Activated T-cell treated with anti-CD3 and anti-CD28 coated beads, Interleukin-2, amount 50 U/mL, for 72 hours (primary cell): ENCODE data around the gene L1CAM. TPM values are rescaled to one million over a fixed set of nuclear protein-coding genes. Genes with fewer than 3 reads are reported as not detected.

Experiments
- ATAC-seq, 2 donors: fragments of 150-1000 bp; cut with Tn5 transposase; replicated peaks in 1 of 2; 2 replicates each; pipeline ENCODE4 v1.10.0; 2021; ENCODE audit warnings: moderate library complexity in 2 of 2, mild to moderate bottlenecking in 1 of 2
- DNase-seq, 2 donors: peaks; one replicate each; pipeline ENCODE4 v3.0.0; 2021 to 2022; ENCODE audit warnings: mixed read lengths in 1 of 2
- H3K27ac Mint-ChIP-seq: one replicate; pipeline ENCODE4 v1.8.0; 2022; ENCODE audit warnings: mild to moderate bottlenecking, moderate library complexity, mixed read lengths
- H3K27me3 Mint-ChIP-seq: one replicate; pipeline ENCODE4 v1.8.0; 2022; ENCODE audit warnings: low read depth, mixed read lengths
- H3K36me3 Mint-ChIP-seq, 2 donors: one replicate each; pipeline ENCODE4 v1.8.0; 2022; ENCODE audit warnings: mixed read lengths in 2 of 2, mild to moderate bottlenecking in 1 of 2; ENCODE audit not compliant: insufficient read depth in 2 of 2
- H3K4me1 Mint-ChIP-seq: one replicate; pipeline ENCODE4 v1.8.0; 2022; ENCODE audit warnings: low read depth, mixed read lengths
- H3K4me3 Mint-ChIP-seq, 2 donors: one replicate each; pipeline ENCODE4 v1.8.0; 2022; ENCODE audit warnings: mild to moderate bottlenecking in 2 of 2, mixed read lengths in 2 of 2, moderate library complexity in 2 of 2
- H3K9me3 Mint-ChIP-seq, 2 donors: one replicate each; pipeline ENCODE4 v1.8.0; 2022; ENCODE audit warnings: mixed read lengths in 2 of 2
- total RNA-seq, 2 donors: library from RNA; stranded (reverse); gene quantifications; one replicate each; pipeline ENCODE4 v1.2.3, GENCODE V29; 2022

Gene L1CAM
- total RNA-seq, 2 donors from 2014 or later, result 1.8 to 2.1 TPM

DNA sequence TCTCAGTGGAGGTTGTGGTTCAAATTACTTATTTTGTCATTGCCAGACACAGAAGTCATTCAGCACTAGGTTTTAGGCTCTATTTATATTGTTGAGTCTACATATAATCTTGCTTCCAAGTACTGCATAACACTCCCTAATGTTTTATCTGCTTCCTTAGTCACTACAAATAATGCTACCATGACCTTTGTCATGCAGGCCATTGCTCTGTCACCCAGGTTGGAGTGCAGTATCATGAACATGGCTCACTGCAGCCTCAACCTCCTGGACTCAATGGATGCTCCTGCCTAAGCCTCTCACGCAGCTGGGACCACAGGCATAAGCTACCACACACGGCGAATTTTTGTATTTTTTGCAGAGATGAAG is 32.1 kb downstream of the L1CAM start:
- peaks cover 10% of the 10 kb centered on the region for H3K4me1 Mint-ChIP-seq
- no peaks in the 10 kb centered on the region for H3K9me3 Mint-ChIP-seq
- no peak overlapping the region for H3K4me3 Mint-ChIP-seq
- H3K27ac Mint-ChIP-seq, result no peak overlapping the region
- ATAC-seq (no peak), DNase-seq (no peak)
- peaks cover 53% of the 10 kb centered on the region for H3K27me3 Mint-ChIP-seq
- H3K36me3 Mint-ChIP-seq, result no peaks in the 10 kb centered on the region

GRCh38 chrX:153853180-153853901 is 32.6 kb downstream of the L1CAM start:
- Mint-ChIP-seq H3K27me3 (peaks cover 56% of the 10 kb centered on the region), H3K9me3 (no peaks in the 10 kb centered on the region), H3K27ac (no peak overlapping the region), H3K4me1 (peaks cover 10% of the 10 kb centered on the region), H3K36me3 (no peaks in the 10 kb centered on the region), H3K4me3 (no peak overlapping the region)
- ATAC-seq, result no peak
- DNase-seq, result no peak

- no peak overlapping the region for H3K27ac Mint-ChIP-seq
- DNase-seq (no peak), ATAC-seq (no peak)
- peaks cover 53% of the 10 kb centered on the region for H3K27me3 Mint-ChIP-seq
- H3K36me3 Mint-ChIP-seq, result no peaks in the 10 kb centered on the region
- H3K9me3 Mint-ChIP-seq, result no peaks in the 10 kb centered on the region
- peaks cover 2% of the 10 kb centered on the region for H3K4me1 Mint-ChIP-seq
- no peak overlapping the region for H3K4me3 Mint-ChIP-seq
Measured at GRCh38 chrX:153851981-153852380, 34.0 kb downstream of the L1CAM start.

- no peak for ATAC-seq
- H3K36me3 Mint-ChIP-seq, result no peaks in the 10 kb centered on the region
- H3K4me1 Mint-ChIP-seq, result no peaks in the 10 kb centered on the region
- DNase-seq, result no peak
- H3K27me3 Mint-ChIP-seq, result peaks cover 51% of the 10 kb centered on the region
- H3K9me3 Mint-ChIP-seq, result no peaks in the 10 kb centered on the region
- no peak overlapping the region for H3K4me3 Mint-ChIP-seq
- no peak overlapping the region for H3K27ac Mint-ChIP-seq
Measured at GRCh38 chrX:153848325-153848724, 37.6 kb downstream of the L1CAM start.

GRCh38 chrX:153845842-153846241 is 40.1 kb downstream of the L1CAM start:
- DNase-seq (no peak), ATAC-seq (no peak)
- Mint-ChIP-seq H3K27ac (no peak overlapping the region), H3K4me1 (no peaks in the 10 kb centered on the region), H3K36me3 (no peaks in the 10 kb centered on the region), H3K4me3 (no peak overlapping the region), H3K9me3 (no peaks in the 10 kb centered on the region), H3K27me3 (peaks cover 63% of the 10 kb centered on the region)

- no peak for ATAC-seq
- Mint-ChIP-seq H3K27me3 (peaks cover 57% of the 10 kb centered on the region), H3K9me3 (no peaks in the 10 kb centered on the region), H3K4me3 (no peak overlapping the region), H3K36me3 (no peaks in the 10 kb centered on the region), H3K4me1 (no peaks in the 10 kb centered on the region), H3K27ac (no peak overlapping the region)
- no peak for DNase-seq
Measured at GRCh38 chrX:153845195-153845594, 40.8 kb downstream of the L1CAM start.

- DNase-seq (no peak), ATAC-seq (no peak)
- no peak overlapping the region for H3K27ac Mint-ChIP-seq
- no peaks in the 10 kb centered on the region for H3K4me1 Mint-ChIP-seq
- H3K9me3 Mint-ChIP-seq, result no peaks in the 10 kb centered on the region
- H3K36me3 Mint-ChIP-seq, result no peaks in the 10 kb centered on the region
- H3K4me3 Mint-ChIP-seq, result no peak overlapping the region
- H3K27me3 Mint-ChIP-seq, result peaks cover 57% of the 10 kb centered on the region
Measured at GRCh38 chrX:153844509-153845082, 41.4 kb downstream of the L1CAM start.

DNA sequence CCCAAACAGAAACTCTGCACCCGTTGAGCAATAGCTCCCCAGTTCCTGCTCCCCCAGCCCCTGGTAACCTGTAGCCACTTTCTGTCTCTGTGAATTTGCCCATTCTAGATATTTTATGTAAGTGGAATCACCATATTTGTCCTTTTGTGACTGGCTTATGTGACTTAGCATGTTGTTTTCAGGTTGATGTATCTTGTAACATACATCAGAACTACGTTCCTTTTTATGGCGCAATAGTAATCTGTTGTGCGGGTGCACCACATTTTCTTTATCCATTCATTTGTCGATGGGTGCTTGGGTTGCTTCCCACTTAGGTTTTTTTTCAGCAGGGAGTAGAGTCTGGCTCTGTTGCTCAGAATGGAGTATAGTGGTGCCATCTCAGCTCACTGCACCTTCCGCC is 49.1 kb downstream of the L1CAM start:
- Mint-ChIP-seq H3K9me3 (no peaks in the 10 kb centered on the region), H3K36me3 (no peaks in the 10 kb centered on the region), H3K4me1 (no peaks in the 10 kb centered on the region), H3K4me3 (no peak overlapping the region), H3K27me3 (peaks cover 17% of the 10 kb centered on the region), H3K27ac (no peak overlapping the region)
- ATAC-seq, result no peak
- no peak for DNase-seq

GRCh38 chrX:153832728-153833127 is 53.2 kb downstream of the L1CAM start:
- Mint-ChIP-seq H3K4me3 (no peak overlapping the region), H3K36me3 (no peaks in the 10 kb centered on the region), H3K9me3 (no peaks in the 10 kb centered on the region), H3K27ac (no peak overlapping the region), H3K4me1 (no peaks in the 10 kb centered on the region), H3K27me3 (peaks cover 24% of the 10 kb centered on the region)
- ATAC-seq (no peak), DNase-seq (no peak)

GRCh38 chrX:153831429-153832150 is 54.4 kb downstream of the L1CAM start:
- peak overlapping the region in 1 of 2 donors; percentile 60 for H3K4me3 Mint-ChIP-seq
- no peak for ATAC-seq
- no peak overlapping the region for H3K27ac Mint-ChIP-seq
- peaks cover 35% of the 10 kb centered on the region for H3K27me3 Mint-ChIP-seq
- H3K36me3 Mint-ChIP-seq, result no peaks in the 10 kb centered on the region
- DNase-seq, result no peak
- H3K4me1 Mint-ChIP-seq, result no peaks in the 10 kb centered on the region
- no peaks in the 10 kb centered on the region for H3K9me3 Mint-ChIP-seq

DNA sequence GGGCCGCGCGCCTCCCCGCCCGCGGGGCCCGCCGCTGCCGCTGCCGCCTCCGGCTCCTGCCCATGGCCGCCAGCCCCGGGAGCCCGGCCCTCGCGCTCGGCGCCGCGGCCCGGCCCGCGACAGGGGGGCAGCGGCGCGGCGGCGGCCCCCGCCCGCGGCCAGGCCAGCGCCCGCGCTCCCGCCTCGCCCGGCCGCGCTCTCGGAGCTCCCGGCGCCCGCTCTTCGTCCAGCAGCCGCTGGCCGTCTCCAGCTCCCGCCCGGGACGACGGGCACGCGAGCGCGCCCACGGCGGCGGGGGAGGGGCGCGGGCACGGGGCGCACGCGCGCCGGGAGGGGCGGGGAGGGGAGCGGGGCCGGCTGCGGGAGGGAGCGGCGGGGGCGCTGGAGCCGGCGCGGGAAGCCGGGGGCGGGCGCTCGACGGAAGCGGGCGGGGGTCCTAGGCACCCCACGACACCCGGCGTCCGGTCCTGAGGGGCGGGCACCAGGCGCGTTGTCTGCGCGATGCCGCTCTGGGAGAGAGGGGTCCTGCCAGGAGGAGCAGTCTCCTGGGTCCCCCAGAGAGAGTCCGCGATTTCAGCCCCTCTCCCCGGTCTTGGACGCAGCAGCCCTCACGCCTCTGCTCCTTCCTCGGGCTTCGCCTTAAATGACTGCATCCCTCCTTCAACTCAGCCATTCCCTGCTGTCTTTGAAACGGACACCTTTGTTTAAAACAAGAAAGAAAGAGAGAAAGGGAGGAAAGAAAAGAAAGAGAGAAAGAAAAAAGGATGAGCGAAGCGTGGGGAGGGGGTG is 55.1 kb downstream of the L1CAM start:
- H3K4me3 Mint-ChIP-seq, result peak overlapping the region in 1 of 2 donors; percentile 45
- no peaks in the 10 kb centered on the region for H3K36me3 Mint-ChIP-seq
- no peak overlapping the region for H3K27ac Mint-ChIP-seq
- ATAC-seq (peak; percentile 35 to 44), DNase-seq (no peak)
- H3K9me3 Mint-ChIP-seq, result no peaks in the 10 kb centered on the region
- H3K27me3 Mint-ChIP-seq, result peaks cover 35% of the 10 kb centered on the region
- H3K4me1 Mint-ChIP-seq, result no peaks in the 10 kb centered on the region

DNA sequence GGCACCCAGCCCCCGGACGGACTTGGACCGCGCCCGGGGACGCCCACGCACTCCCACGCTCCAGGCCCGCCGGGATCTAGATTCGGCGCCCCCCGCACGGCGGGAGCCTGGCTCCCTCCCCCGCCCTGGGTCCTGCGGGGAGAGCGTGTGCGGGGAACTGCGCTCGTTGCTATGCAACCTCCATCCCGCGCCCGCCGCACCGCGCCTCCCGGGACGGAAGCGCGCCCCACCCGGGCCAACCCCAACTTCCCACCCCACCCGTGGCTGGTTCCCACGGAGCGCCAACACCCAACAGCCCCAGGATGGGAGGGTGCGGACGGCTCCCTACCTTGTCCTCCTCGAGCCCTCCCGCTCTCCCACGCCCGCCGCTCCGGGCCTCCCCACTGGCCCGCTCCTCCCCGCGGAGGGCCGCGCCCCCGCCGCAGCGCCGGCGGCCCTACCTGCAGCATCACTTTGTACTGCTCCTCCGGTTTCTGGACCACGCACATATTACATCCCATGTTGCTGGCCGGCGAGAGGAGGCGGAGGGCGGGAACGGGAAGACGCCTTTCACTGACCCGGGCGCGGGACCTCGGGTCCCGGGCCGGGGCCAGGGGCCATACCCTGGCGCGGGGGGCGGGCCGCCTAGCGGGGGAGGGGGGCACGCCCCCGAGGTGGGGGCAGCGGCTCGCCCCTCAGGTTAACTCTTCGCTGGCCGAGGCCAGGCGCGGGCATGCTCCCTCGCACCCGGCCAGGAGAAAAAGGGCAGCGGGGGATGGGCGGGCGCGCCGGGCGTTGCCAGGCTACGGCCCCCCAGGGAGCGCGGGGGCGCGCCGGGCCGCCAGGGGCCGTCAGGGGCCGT is 56.0 kb downstream of the L1CAM start, which contains the start of gene PDZD4:
Gene PDZD4 (minus strand): TSS at position 746 of the 841 bp plus-strand sequence. CDS start 246 bp downstream, at position 500.
- Mint-ChIP-seq H3K9me3 (no peaks in the 10 kb centered on the region), H3K27ac (no peak within 1 kb of the TSS), H3K36me3 (no peaks in the 10 kb centered on the region), H3K27me3 (peaks cover 35% of the 10 kb centered on the region), H3K4me1 (no peaks in the 10 kb centered on the region), H3K4me3 (peak within 1 kb of the TSS; percentile 53 to 69)
- peak; percentile 67 to 69 for ATAC-seq
- DNase-seq, result peak in 1 of 2 donors; percentile 22
